Heart left ventricle (tissue), 16 donors: ENCODE results near the gene KLHL29. TPM values are rescaled to one million over a fixed set of nuclear protein-coding genes. Genes with fewer than 3 reads are reported as not detected.

ENCODE experiments used
- ATAC-seq, 4 donors: fragments of 200-7000 bp; cut with Tn5 transposase; one replicate each; pipeline ENCODE4 v1.9.1; 2020 to 2022; ENCODE audit warnings: moderate library complexity in 4 of 4, mild to moderate bottlenecking in 3 of 4, moderate number of reproducible peaks in 1 of 4
- DNase-seq, 5 donors: peaks; one replicate each; pipeline ENCODE4 v3.0.0-alpha.2; 2020
- H3K27ac ChIP-seq, 12 donors: fragments of 200-600 bp; sonication (generic) in 4 of 12; one replicate each; pipeline versions ENCODE4 v1.5.0 to v1.8.0; 2016 to 2022; ENCODE audit warnings: mild to moderate bottlenecking in 2 of 12
- H3K27me3 ChIP-seq, 9 donors: fragments of 200-600 bp; sonication (generic) in 2 of 9; one replicate each; pipeline versions ENCODE4 v1.5.1 to v1.8.0; 2016 to 2022; ENCODE audit warnings: mild to moderate bottlenecking in 3 of 9
- H3K36me3 ChIP-seq, 9 donors: fragments of 200-600 bp; sonication (generic) in 2 of 9; one replicate each; pipeline versions ENCODE4 v1.5.0 to v1.8.0; 2018 to 2022; ENCODE audit warnings: mild to moderate bottlenecking in 2 of 9
- H3K4me1 ChIP-seq, 12 donors: fragments of 200-600 bp; sonication (generic) in 4 of 12; one replicate each; pipeline versions ENCODE4 v1.5.0 to v1.8.0; 2016 to 2022; ENCODE audit warnings: mild to moderate bottlenecking in 3 of 12
- H3K4me3 ChIP-seq, 12 donors: fragments of 200-600 bp; sonication (generic) in 4 of 12; one replicate each; pipeline versions ENCODE4 v1.5.0 to v1.8.0; 2017 to 2022; ENCODE audit warnings: mild to moderate bottlenecking in 9 of 12, moderate library complexity in 4 of 12
- H3K9me3 ChIP-seq, 12 donors: fragments of 200-600 bp; sonication (generic) in 4 of 12; one replicate each; pipeline versions ENCODE4 v1.5.0 to v1.8.0; 2016 to 2022; ENCODE audit warnings: mild to moderate bottlenecking in 1 of 12
- POLR2A ChIP-seq, 2 donors: fragments of 450-650 bp; IDR thresholded peaks; one replicate each; pipeline ENCODE4 v1.6.1; 2017; ENCODE audit warnings: antibody characterized with exemption in 2 of 2, mild to moderate bottlenecking in 2 of 2, moderate library complexity in 2 of 2
- WGBS, 4 donors: extraction: QIAGEN DNeasy Blood & Tissue Kit in 2 of 4; methylation state at CpG; one replicate each; pipeline versions ENCODE4 v1.1.5 to v1.1.7; 2013 to 2018; 5-methylcytosine and 5-hydroxymethylcytosine counted together
- intact Hi-C, 10 donors: fragments of 100-400 bp; cut with DNase I; formaldehyde crosslinking; loops; one replicate each; pipeline versions ENCODE4 v1.11.1 to v1.14.2; 2022
- polyA plus RNA-seq, 2 donors: library from polyadenylated mRNA; stranded (reverse); fragments of 200-250 nt; gene quantifications; one replicate each; pipeline ENCODE4 v1.2.3, GENCODE V29; 2013
- total RNA-seq, 9 donors: library from RNA; depleted of rRNA in 2 of 9; stranded (reverse); fragments of >200 nt in 2 of 9; fragmentation: NEBNext Ultra II Directional in 3 of 9; extraction: Animal tissue kit (Norgen Biotek cat#: 25700) in 3 of 9; gene quantifications; one replicate each; pipeline versions ENCODE4 v1.1.0 to v1.2.4, GENCODE V29; 2016 to 2023
- TF ChIP-seq, protein P1 (sequence below), 12 donors: fragments of 200-600 bp; sonication (generic) in 4 of 12; IDR thresholded peaks; one replicate each; pipeline versions ENCODE4 v1.5.0 to v1.8.0; 2018 to 2022; ENCODE audit warnings: antibody characterized with exemption in 12 of 12, mild to moderate bottlenecking in 5 of 12
- donor health status: ischemic (EF 13 %, LVEDD 7.1; RV severe dilation, severe dysfunction).
- donor health status: healthy with polysubstance abuse.
- donor health status: DM: no; HTN: yes; CAD: no.
- donor health status: DM: no; HTN: no; CAD: no.
- donor health status: ischemic (EF 25% LVEDD 6.9; RV normal size, moderate dysfunction).
- donor health status: ischemic (EF 25% LVEDD 5.7; RV mildly dilated, moderate dysfunction).
- donor health status: healthy.
- donor health status: DM: yes; HTN: yes; CAD: no.
- donor health status: ischemic (EF 35%, LVEDD 5.7; RV mildly dilated, moderate dysfunction).
- donor health status: nonischemic (EF 11% LVEDD 7.7; RV severe dilation, severe dysfunction).
- donor health status: DM: yes; HTN: yes; CAD: no.
- donor health status: PGD.
- donor health status: ischemic (EF 29% LVEDD 5.4; RV normal size, mild dysfunction).
- donor health status: nonischemic (EF 23%, LVEDD 6.1; RV moderate dilation, normal function).

The KLHL29 gene
- total and polyA plus RNA-seq, 11 donors, result 0.74 to 2.7 (median 1.1) TPM

DNA sequence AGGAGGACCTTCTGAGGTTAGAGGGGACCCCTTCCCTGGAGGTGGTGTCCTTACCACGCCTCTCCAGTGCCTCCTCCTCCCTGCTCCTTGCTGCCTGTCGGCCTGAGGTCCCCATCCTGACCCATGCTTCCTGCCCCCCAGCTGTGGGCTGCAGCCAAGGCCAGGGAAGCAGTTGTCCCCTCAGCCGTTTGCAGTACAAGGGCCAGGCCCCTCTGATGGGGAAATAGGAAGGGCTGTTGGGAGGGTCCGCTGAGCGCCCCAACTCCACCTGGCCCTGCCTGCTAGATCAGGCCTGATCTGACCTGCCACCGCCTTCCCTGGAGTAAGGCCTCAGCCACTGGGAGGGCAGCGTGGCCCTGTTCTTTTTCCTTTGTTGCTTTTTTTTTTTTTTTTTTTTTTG is 219.8 kb downstream of the KLHL29 start:
- Histone ChIP-seq H3K4me3 (no peak overlapping the region), H3K27ac (no peak overlapping the region), H3K36me3 (no peaks in the 10 kb centered on the region), H3K9me3 (peaks cover 0 to 10% (median 0%) of the 10 kb centered on the region in 12 donors), H3K27me3 (no peaks in the 10 kb centered on the region), H3K4me1 (no peaks in the 10 kb centered on the region)
- ATAC-seq (no peak), DNase-seq (peak in 1 of 5 donors; percentile 45)
- TF ChIP-seq, protein P1, sequence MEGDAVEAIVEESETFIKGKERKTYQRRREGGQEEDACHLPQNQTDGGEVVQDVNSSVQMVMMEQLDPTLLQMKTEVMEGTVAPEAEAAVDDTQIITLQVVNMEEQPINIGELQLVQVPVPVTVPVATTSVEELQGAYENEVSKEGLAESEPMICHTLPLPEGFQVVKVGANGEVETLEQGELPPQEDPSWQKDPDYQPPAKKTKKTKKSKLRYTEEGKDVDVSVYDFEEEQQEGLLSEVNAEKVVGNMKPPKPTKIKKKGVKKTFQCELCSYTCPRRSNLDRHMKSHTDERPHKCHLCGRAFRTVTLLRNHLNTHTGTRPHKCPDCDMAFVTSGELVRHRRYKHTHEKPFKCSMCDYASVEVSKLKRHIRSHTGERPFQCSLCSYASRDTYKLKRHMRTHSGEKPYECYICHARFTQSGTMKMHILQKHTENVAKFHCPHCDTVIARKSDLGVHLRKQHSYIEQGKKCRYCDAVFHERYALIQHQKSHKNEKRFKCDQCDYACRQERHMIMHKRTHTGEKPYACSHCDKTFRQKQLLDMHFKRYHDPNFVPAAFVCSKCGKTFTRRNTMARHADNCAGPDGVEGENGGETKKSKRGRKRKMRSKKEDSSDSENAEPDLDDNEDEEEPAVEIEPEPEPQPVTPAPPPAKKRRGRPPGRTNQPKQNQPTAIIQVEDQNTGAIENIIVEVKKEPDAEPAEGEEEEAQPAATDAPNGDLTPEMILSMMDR (IDR thresholded peaks at IDR 0.05), result no peak
- TF ChIP-seq POLR2A (IDR thresholded peaks at IDR 0.05), result no peak
- 89 to 93% (median 90%) methylated on average over 7 of the region's 7 CpGs for WGBS, 4 donors
- intact Hi-C loops, result loop anchor here in 1 of 10 donors (5.0 kb wide), 1 partner anchor 197 kb away; no protein-coding TSS in a partner anchor

GRCh38 chr2:23605236-23605635 is 220.3 kb downstream of the KLHL29 start:
- 87 to 98% (median 94%) methylated on average over 11 of the region's 11 CpGs for WGBS, 4 donors
- TF ChIP-seq, protein P1 (IDR thresholded peaks at IDR 0.05), result no peak
- TF ChIP-seq POLR2A (IDR thresholded peaks at IDR 0.05), result no peak
- H3K4me1 ChIP-seq, result no peaks in the 10 kb centered on the region
- intact Hi-C loops, result no loop called here
- peak in 1 of 5 donors; percentile 9 for DNase-seq
- no peak overlapping the region for H3K4me3 ChIP-seq
- peaks cover 0 to 10% (median 0%) of the 10 kb centered on the region in 12 donors for H3K9me3 ChIP-seq
- no peak overlapping the region for H3K27ac ChIP-seq
- no peaks in the 10 kb centered on the region for H3K36me3 ChIP-seq
- no peak for ATAC-seq
- H3K27me3 ChIP-seq, result no peaks in the 10 kb centered on the region

GRCh38 chr2:23606196-23606595 is 221.2 kb downstream of the KLHL29 start:
- Histone ChIP-seq H3K4me1 (no peaks in the 10 kb centered on the region), H3K9me3 (peaks cover 0 to 12% (median 1%) of the 10 kb centered on the region in 12 donors), H3K27ac (no peak overlapping the region), H3K27me3 (no peaks in the 10 kb centered on the region), H3K4me3 (no peak overlapping the region), H3K36me3 (no peaks in the 10 kb centered on the region)
- DNase-seq (no peak), ATAC-seq (no peak)
- intact Hi-C loops, result no loop called here
- TF ChIP-seq POLR2A (IDR thresholded peaks at IDR 0.05), result no peak
- TF ChIP-seq, protein P1 (IDR thresholded peaks at IDR 0.05), result no peak
- 81 to 96% (median 84%) methylated on average over 9 of the region's 9 CpGs for WGBS, 4 donors

GRCh38 chr2:23606968-23607367 is 222.0 kb downstream of the KLHL29 start:
- DNase-seq, result peak in 1 of 5 donors; percentile 28
- TF ChIP-seq POLR2A (IDR thresholded peaks at IDR 0.05), result no peak
- TF ChIP-seq, protein P1 (IDR thresholded peaks at IDR 0.05), result no peak
- no peak overlapping the region for H3K4me3 ChIP-seq

More at GRCh38 chr2:23606968-23607367, 222.0 kb downstream of the KLHL29 start:
- ATAC-seq, result no peak
- intact Hi-C loops, result no loop called here
- Histone ChIP-seq H3K4me1 (no peaks in the 10 kb centered on the region), H3K36me3 (no peaks in the 10 kb centered on the region), H3K9me3 (peaks cover 0 to 19% (median 9%) of the 10 kb centered on the region in 12 donors), H3K27ac (no peak overlapping the region), H3K27me3 (no peaks in the 10 kb centered on the region)
